HG03520 (cell line): Measurements from ENCODE around the gene DYSF.

Experiments
- ATAC-seq: cut with Tn5 transposase; IDR thresholded peaks from one replicate; pipeline ENCODE4 v1.9.1; 2021; ENCODE audit warnings: mild to moderate bottlenecking, moderate library complexity; ENCODE audit not compliant: unreplicated experiment

DYSF gene

DNA sequence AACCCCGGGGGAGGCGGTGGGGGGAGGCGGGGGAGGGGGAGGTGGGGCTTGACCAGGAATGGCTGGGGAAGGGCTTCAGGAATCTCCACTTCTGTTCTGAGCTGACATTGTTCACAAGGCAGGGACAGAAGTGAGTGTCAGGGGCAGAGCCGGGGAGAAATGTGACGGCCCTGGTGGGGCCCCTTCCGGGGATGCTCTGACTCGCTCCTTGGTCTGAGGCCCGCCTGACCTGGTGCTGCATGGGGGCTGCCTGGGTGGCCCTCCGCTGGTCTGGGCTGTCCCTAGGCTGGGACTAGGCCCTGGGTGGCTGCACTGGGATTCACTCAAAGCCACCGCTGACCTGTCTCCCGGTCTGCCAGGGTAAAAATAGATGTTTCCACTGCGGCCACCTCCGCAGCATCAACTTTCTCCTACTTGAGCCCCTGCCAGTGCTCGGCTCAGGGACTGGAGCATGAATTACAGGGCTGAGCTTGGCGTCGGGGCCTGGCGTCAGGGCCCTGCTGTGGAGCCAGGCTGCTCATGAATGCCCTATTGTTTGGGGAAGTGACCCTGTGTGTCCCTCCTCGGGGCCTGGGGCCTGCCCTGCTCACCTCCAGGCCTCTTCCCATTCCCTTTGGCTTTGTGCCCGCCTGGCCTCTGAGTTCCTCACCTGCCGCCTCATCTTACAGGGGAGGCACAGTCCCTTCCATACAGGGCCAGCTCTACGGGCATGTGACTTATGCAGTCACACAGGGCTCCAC is 247.5 kb downstream of the DYSF start:
- no peak for ATAC-seq

DNA sequence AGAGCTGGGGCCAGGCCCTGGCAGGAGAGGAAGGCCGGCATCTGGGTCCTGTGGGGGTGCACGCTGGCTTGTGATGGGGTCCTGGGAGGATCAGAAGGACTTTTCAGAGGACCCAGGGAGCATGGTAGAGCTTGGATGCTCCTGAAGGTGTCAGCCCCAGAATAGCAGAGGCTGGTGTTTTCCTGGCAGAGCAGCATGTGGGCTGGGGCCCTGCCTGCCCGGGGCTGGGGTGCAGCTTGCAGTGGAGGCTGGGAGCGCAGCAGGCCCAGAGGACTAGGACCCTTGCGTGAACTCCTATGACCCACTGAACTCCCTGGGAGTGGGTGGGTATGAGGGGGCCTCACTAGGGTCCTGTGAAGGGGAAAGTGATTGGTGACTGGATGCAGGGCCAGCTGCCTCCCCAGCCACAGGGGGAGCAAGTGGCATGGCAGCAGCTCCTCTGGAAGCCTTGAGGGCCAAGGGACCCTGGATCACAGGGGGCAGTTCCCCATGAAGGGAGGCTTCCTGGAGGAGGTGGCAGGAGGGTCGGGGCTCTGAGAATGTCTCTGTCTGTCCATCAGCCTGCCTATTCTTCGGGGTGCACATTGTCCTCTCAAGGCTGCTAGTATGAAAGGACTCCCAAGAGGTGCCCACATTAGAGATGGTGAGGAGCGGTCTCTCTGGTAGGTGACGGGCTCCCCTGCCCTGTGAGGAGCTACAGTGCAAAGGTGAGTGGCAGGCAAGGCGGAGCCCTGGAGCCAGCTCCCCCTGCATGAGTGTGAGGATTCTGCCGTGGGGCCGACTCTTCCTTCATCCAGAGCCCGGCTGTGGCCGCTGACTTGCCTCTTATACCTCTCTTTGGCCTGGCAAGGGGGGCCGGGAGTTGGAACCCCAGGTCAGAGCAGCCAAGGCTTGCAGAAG is 249.0 kb downstream of the DYSF start:
- ATAC-seq, result no peak

DNA sequence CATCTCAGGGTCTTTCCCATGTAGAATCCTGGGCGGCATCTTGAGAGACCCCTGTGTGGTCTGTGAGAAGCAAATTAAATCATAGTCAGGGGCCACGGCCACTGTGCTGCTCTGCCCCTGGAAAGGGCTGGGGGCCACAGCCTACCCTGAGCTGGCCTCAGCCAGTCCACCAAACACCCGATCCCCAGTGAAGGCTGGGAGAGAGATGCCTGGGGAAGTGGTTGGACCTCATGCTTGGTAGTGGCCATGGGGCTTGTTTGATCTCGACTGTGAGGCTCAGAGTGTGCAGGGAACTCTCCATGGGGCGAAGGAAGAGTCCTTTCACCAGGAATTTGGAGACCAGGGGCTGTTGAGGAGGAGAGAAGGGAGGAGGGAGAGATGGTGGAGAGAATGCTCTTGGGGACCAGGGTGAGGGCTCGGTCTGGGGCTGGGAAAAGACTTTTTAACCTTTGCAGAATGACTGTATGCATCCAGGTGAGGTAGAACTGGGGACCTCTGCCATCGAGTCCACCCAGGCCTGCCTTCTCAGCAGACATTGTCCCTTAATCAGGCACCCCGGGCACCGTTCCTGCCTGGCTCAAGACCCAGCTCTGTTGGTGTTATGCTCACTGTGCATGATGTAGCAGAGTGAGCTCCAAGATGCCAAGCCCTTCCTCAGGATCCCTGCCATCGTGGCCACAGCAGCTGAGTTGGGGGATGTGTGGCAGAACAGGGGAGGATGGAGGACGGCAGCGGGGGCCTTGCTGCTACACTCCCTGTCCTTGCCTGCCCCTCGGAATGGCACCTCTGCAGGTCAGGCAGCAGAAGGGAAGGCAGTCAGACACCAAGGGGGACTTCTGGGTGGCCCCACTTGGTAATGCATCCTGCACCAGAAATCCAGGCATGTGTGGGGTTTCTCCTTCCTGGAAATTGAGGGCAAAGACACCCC is 249.9 kb downstream of the DYSF start:
- ATAC-seq, result no peak

DNA sequence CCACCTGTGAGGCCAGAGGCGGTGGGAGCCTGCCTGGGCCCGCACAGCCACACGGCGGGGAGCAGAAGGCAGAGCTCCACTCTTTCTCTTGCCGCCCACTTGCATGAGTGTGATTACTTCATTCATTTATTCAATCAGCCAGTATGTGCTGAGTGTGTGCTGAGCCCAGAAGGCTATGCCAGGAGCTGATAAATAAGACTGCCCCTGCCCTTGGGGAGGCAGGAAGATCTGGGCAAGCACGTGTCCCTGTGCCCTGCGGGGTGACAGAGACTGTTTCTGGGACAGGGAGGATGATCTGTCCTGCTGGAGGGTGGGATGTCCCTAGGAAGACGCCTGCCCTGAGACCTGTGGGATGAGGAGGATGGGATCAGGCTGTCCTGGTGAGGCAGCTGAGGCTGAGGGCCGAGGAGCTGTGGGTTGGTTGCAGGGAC is 250.8 kb downstream of the DYSF start:
- ATAC-seq, result no peak

DNA sequence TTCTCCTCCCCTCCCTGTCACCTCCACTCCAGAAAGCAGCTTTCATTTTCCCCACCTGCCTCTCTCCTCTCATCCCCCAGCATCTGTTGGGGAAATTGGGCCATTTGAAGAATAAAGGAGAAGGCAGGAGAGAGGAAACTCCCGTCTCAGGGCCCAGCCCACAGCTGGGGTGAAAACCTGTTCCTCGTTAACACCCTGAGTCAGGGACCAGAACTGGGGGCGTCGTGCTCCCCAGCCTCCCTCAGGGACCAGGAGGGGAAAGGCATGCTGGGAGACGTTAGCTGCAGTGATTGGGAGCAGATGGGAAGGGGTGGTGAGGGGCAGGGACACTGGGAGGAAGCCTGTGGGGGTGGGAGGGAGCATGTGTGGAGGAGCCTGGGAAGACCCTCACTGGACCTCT is 251.3 kb downstream of the DYSF start:
- no peak for ATAC-seq

DNA sequence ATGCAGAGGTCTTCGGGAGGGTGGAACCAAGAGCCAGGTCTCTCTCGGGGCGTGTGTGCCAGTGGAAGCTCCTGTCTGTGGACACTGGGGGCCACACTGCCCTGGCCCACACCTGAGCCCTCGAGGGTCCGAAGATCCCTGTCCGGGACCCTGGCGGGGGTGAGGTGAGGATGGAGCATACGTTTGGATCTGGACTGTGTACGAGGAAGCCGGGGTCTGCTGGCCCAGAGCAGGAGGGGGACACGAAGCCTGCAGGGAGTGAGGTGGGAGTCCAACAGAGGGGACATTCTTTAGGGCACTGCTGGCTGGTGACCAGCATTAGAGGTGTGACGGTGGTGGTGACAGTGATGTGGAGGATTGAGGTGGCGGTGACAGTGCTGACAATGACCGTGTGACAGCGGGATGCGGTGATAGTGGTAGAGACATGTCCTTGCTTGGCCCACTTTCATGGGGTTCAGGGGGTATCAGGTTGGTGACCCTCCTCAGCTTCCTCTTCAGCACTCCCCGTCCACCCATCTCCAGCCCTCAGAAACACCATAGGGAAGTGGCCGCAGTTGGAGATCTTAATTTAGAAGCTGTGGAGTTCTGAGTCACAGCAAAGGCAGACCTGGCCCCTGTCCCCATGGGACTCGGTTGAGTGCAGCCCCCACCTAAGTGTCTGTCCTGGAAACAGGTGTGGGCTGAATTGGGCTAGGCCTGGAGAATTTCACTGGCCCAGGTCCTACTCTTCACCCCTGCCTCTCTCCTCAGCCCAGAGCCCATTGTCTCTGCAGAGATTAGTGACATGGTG is 252.0 kb downstream of the DYSF start:
- ATAC-seq, result no peak

DNA sequence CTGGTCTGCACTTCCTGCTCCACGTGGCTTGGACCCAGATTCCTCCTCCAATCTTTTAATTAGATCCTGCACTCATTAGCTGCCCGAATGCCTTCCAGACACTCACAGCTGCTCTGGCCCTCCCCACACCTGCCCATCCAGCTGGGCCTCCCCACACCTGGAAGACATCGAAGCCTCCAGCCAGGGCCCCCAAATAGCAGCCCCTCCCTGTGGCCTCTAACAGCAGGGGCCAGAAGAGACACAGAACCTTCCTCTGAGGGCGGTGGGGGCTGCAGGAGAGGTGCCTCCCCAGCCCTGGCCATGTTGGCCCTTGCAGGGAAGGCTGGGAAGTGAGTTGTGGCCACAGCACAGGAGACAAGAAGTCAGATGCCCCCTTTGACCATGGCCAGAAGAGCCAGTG is 252.8 kb downstream of the DYSF start:
- no peak for ATAC-seq

DNA sequence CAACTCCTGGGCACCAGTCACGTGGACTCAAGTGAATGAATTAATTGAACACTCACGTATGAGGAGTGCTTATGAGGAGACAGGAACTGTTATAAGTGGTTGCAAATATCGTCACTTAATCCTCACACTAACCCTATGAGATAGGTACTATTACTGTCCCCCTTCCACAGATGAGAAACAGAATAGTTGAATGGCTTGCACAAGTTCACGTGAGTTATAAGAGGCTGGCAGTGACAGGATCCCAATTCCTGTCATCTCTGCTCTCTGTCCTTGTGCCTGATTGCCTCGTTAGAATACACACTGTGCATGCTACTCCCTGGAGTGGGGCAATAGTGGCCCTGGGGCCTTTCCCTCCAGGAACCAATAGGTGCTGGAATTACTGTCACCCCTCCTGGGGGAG is 253.5 kb downstream of the DYSF start:
- no peak for ATAC-seq

DNA sequence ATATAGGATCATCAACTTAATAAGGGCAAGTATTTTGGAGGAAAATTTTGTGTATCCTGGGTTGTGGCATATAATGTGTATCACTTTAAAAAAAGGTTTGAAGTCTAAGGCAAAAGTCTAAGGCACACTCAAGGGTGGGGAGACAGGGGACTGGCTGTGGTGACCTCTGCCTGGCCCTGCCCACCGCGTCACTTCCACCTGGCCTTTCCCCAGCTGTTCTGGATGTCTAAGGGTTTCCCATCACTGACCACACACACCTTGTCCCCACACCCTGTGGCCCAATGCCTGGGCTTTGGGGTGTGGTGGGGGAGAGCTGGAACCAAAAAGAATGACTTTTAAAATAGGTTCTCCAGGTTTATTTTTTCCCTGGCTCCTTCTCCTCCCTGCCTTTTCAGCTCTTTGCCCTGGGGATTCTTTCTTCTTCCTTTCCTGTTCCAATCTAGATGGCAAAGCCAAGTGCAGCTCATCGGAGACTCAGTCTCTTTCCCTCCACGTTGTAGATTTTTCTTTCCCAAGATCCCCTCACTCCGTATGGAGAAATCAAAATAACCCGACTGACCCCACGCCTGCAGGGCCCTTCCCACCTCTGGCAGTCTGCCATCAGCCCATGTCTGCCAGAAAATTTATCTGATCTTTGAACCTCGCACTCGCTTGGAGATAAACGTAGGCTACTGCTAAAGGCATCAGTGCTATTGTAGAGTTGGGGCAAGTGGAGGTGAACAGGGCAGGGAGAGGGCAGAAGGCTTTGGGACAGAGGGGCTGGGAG is 257.2 kb downstream of the DYSF start:
- ATAC-seq, result no peak

DNA sequence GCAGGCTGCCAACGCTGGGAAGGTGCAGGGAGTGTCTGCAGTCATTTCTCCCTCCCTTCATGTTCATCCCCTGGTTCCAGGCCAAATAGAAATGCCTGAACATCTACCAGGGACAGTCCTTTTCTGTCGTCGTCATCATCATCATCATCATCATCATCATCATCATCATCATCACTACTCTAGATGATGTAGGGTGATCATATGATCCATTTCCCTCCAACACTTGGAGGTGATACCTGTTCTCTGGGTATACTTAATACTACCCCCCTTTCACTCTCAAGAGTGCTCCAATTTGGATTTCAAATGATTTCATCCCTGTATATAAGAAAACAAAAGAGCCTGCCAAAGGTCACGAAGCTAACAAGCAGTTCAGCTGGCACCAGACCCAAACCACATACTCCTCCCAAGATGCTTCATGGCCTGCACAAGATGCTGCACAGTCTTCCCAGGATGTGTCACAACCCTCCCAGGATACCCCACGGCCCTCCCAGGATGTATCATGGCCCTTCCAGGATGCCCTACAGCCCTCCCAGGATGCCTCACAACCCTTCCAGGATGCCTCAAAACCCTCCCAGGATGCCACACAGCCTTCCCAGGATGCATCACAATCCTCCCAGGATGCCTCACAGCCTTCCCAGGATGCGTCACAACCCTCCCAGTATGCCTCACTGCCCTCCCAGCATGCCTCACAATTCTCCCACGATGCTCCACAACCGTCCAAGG is 257.9 kb downstream of the DYSF start:
- no peak for ATAC-seq

DNA sequence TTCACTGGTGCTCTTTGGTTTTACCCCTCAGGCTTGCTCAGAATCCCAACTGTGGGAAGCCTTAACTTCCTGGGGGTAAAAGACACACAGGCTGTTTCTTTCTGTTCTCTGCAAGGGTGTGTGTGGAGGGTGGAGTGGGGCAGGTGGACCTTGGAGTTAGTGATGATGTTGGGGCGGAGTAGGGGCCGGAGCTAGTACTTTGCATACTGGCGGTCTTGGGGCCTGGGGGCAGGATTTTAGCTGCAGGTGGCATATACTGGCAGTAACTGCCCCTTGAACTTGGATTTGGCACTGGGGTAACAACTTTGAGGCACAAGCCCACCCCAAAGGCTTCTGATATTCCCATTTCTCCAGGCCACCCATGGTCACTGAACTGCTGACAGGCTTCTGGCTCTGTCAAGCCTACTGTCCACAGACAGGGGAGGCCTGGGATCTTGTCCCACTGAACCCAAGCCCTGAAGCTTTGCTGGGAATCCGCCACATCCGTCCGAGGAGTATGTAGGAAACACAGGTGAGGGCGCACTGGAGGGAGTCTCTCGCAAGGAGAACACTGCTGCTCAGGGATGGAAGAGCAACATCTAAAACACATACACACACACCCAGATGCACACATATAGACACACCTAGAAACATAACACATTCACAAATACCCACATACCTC is 258.9 kb downstream of the DYSF start:
- ATAC-seq, result no peak

DNA sequence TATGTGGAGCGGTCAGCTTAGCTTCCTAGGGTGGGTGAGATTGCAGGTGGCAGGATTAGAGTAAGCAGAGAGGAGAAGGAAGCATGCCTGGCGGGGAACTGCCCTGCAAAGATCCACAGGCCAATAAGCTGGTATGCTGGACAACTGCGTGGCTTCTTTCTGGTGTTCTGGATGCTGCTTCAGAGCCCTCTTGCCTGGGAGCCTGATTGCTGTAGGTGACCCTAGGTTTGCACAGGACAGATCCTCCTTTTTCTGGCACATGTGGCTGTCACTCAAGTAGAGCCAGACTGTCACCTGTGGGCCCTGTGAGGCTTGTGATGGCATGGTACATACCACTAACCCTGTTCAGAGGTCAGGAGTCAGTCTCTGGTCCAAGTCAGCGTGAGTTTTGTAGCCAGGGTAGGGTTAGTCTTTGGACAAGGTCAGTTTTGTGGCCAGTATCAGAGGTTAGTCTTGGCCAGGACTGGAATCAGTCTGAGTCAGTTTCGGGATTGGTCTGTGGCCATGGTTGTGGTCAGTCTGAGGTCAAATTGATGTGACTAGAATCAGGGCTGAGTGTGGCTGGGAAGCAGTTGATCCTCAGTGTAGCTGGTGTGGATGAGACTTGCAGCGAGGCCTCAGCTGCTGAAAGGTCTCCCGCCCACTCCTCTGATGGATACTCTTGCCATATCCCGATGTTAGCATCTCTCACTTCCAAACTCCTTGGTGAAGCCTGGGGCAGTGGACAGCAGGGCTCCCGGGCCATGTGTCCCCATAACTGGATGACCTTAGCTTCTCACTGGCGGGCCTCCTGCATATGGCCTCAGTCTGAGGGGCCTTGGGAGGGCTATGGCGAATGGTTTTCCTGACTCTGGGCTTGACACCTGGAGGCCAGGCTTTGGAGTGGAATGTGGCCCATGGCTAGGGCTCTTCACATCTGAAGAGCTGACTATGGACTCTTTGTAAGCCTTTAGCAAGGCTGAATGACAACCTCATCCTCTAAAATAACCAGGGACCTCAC is 260.5 kb downstream of the DYSF start:
- no peak for ATAC-seq

DNA sequence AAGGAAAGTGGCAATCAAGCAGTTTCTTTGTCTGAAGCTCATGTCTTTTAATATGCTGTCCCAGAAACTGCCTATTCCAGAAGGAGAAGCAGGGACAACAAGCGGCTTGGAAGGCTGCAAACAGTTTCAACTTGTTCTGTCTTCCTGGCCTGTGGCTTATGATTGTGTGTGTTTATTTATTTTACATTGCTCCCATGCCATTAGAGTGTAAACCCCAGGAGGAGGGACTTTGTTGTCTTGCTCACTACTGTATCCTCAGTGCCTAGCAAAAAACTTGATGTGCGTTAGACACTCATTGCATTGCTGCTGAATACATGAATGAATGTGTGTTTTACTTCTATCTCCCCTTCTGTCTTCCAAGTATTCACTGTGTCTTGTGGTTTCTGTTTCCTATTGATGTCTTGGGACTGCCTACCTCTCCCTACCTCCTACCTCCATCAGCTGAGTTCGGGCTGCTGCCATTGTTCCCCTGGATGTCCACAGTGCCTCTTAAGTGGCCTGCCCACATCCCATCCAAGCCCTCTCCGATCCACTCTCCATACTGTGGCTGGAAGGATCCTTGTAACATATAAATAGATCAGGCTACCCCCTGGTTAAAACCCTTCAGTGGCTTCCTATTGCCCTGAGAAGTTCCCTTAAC is 261.4 kb downstream of the DYSF start:
- no peak for ATAC-seq

DNA sequence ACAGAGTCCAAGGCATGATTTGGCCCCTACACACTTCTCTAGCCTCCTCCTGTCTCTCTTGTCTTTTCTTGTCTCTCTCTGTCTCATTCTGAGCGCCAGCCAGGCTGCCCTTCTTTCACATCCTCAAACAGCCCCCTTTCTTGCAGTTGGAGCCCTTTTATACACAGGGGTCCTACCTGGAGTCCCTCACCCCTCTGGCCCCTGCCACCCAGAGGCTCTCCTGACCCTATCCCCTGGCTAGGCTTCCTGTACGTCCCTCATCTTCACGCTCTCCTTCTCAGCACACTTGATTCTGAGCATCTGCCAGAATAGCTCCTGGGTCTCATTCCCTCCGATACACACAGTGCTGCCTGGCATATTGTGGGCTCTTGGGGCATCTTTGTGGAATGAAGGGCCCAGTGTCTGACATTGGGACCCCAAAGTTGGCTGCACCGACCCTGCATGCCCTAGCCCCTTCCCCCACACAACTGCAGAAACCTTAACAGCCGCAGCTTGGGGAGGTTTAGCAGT is 261.9 kb downstream of the DYSF start:
- no peak for ATAC-seq

DNA sequence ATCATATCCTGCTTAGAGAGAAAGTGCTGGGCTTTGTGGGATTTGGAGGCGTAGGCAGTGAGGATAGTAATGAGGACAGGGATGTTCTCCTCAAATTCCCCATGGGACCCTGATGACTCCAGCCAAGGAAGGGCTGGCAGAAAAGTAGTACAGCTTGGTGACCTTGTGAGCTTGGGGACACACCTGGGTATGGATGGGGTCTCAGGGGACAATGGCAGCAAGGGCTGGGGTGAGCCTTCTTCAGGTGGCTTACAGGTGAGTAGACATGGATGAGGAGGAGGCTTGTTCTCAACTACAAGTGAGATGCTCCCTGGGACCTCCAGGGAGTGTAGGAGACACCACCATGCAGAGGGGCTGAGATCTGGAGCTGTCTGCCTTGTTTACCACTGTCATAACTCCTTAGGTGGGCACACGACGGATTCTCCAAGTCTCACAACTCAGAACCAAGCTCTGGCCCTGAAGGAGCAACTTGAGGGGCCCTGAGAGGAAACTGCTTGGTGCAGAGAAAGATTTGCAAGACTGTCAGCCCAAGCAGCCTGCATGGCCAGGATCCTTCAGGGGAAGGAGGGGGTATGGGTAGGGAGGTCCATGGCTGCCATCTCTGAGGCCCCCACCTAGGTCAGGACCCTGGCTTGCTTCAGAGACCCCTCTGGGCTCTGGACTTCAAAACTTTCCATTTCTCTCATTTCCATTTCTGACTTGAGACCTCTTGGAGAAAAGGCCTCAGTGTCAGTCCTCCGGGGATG is 262.8 kb downstream of the DYSF start:
- no peak for ATAC-seq
